HG03139 (cell line): ENCODE measurements around the gene PGAP1.

Experiments used
- ATAC-seq: cut with Tn5 transposase; IDR thresholded peaks from one replicate; pipeline ENCODE4 v1.9.1; 2021; ENCODE audit not compliant: unreplicated experiment

Gene PGAP1

DNA sequence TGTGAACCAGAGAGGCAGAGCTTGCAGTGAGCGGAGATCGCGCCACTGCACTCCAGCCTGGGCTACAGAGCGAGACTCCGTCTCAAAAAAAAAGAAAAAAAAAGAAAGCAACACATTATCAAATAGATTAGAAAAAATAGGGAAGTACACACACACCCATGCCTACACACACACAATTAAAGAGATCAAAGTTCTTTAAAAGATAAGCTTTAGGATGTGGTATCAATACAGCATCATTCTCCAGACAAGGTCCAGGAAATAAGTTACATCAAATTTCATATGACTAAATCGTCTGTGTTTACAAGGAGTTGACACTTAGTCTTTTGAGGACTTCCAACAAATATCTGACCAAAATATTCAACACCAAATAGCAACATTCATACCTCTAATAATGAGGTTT lies 25.7 kb downstream of the PGAP1 start:
- ATAC-seq = no peak

DNA sequence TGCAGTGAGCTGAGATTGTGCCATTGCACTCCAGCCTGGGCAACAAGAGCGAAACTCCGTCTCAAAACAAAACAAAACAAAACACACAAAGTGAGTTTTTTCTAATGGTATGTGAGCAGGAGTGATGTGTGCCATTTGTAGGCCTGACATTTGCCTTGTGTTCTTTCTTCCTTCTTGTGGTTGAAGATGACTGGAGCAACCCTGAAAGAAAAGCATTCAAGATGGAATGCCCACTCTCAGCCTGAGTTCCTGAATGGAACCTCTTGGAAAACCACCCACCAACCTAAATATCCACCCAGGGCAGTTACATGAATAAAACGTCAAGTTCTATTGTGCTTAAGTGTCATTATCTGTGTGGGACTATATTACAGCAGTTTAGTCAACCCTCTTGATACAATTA lies 26.5 kb downstream of the PGAP1 start:
- ATAC-seq = no peak

DNA sequence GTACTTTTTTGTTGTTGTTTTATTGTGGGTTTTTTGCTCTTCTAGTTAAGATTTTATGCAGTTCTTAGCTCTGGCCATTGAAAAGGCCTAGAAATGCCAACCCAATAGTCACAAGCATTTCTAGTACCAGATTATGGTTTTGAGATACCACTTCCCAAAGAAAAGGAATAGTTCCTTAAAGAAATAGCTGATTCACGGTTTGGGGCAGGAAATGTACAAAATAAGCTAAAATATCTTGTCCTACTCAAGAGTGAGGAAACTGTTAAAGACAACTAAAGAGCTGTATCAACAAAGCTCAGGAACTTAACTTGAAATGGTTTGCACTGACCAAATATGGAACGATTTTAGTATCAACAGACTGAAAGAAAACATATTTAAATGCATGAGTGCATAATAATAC lies 35.4 kb downstream of the PGAP1 start:
- ATAC-seq = no peak

DNA sequence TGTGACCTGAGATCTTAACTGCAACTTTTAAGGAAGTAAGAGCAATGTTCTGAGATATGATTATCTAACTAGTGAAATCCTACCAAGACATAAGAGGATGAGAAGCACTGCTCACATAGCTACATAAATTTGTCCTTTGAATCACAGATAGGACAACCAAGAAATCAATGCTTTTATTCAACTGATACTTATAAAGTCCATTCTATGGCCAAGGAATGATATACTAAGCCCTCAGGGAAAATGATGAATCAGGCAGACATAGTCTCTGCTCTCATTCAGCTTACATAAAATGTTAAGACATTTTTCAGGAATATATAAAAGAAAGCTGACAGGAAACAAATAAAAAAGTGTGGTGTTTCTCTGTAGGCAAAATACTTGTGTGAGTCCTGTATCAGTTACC lies 39.1 kb downstream of the PGAP1 start:
- no peak for ATAC-seq

DNA sequence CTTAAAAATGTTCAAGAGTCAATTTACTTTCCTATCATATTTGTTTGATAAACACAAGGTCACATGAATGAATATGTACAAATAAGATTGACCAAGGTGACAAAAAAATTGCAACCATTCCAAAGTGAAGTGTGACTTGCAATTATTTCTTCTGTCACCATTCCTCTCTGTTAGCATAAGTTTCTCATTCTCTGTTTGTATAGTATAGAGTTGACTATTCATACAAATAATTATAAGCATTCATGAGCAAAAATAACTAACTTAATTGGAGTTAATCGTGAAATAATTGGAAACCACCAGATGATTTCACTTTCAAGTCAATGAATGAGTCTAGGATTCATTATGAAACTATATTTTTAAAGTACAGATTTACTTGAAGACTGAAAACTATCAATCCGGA lies 42.1 kb downstream of the PGAP1 start:
- ATAC-seq = no peak

DNA sequence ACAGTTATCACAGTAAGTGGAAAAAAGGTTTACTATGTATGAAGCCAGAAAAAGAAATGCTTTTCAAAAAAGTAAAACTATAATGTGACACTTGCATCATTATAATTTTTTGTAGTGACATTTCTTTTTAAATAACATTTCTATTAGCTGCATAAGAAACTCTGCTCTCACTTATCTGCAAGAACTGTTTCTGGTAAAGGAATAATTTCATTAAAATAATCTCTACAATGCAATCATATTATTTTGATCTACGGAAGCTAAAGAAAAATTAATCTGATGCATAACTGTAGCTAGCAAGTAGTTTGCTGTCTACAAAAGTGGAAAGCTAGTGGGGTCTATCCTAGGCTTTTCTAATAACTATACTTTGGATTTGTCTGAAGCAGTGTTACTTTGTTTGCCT lies 50.1 kb downstream of the PGAP1 start:
- ATAC-seq = no peak

DNA sequence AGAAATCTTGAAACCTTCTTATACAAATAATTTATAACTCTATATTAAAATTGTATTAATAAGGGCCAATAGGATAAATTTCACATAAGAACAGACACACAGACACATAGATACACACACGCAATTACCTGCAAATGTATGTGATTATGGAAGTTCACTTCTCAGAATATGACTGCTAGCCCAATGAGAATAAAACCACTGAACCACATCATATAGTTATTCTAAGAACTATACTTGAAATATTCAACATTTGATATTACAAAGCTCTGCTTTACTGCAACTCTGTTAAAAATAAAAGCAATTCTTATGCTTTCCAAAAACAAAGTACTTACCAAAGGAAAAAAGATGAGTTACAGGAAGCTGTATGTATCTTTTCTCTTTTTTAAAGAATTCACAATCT lies 51.1 kb downstream of the PGAP1 start:
- no peak for ATAC-seq

DNA sequence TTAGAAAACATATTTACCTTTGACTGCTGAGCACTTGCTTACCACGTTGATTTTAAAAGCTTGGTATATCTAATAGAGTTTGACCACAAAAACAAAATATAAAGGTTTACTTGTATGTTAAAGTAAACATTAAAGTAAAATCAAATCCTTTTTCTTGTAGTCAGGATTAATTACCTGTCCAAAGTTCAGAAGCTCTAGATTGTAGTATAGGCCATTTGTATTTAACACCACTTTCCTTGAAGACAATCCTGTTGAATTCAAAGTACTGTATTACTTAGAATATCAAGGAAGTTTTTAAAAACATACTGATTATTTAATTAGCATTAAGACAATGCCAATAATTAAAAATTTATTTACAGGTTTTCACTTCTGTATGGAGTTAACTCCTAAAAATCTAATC lies 53.0 kb downstream of the PGAP1 start:
- no peak for ATAC-seq

DNA sequence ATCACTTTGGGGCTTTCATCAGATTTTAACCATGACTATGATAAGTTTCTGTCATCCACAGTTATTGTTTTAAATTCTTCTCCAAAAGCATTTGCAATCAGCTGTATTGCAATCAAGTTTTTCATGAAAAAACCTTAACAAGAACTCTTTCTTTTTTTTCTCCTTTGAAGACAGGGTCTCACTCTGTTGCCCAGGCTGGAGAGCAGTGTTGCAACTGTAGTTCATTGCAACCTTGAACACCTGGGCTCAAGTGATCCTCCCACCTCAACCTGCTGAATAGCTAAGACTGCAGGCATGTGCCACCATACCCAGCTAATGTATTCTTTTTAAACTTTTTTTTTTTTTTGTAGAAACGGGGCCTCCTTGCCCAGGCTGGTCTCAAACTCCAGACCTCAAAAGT lies 71.9 kb downstream of the PGAP1 start:
- no peak for ATAC-seq

DNA sequence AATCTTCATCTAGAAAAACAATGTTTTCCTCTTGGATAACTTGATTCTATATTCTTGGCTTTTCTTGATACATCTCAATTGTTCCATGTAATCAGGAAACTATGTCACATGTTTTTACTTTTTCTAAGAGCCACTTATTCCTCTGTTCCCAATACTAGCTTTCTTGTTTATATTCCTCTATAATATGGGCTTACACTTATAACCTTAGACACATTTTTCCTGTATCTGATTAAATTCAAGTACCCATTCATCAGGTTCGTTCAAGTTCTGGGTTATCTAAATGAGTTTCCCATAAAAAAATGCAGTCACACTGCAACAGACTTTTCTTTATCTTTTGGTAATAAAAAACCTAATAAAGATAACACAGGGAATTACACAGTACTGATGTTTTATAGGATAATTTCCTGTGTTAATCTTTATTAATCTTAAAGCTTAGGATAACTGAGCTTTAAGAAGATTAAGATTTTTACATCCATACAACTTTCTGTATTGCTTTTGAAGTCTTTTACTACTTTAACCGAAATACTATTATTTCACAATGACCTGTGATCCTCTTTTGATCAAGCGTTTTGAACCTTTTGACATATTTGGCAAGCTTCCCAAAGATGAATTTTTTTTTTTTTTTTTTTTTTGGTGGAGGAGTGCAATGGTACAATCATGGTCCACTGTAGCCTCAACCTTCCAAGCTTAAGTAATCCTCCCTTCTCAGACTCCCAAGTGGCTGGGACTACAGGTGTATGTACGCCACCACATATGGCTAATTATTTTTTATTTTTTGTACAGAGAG lies 73.0 kb downstream of the PGAP1 start:
- ATAC-seq = no peak

DNA sequence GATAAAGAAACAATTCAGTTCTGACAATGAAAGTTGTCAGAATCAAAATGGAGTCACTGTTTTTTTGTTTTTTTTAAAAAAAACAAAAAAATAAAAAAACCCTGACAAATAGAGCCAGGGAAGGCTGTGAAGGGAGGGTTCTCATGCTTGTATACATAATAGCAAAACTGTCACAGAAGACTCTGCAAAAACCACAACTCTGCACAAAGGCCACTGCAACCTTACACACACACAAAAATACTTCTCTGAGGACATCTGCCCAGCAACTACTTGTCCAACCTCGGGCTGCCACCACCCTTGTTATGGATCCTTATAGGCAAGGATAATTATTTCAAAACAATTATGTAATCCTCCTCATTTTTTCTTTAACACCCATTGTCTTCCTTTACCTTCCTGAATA lies 75.4 kb downstream of the PGAP1 start:
- no peak for ATAC-seq

DNA sequence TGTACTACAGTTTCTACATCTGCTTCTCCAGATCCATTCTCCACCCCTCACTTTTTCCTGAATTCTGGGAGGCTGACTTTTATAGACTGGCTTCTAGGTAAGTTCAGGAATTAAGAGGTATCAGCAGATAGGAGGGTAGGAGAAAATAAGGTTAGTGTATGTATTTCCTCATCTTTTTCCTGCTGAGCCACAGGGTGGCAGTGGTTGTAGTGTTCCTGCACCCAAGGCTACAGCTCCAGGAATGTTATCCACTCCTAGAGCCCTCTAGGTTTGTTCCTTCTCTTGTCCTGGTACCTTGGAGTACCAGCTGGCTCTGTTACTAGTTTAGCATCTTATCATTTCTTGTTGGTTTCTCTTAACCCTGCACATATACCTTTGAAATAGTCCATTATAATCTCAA lies 76.6 kb downstream of the PGAP1 start:
- ATAC-seq = no peak

DNA sequence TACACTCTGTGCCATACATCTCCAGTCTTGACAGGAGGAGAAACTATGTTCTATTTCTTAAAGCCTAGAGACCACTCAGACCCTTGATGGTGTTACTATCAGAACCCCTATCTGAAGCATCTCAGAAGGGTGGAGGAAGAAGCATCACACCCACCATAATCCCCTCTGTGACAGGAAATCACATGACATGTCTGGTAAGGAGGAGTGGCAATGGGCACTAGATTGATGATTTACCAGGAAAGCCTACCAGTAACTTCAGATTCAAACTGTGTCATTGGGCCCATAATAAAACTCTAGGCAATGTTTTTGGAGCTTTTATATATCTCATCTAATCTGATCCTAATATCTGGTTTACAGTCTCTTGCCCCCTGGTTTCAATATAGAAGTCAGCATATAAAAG lies 80.2 kb downstream of the PGAP1 start:
- ATAC-seq = no peak

DNA sequence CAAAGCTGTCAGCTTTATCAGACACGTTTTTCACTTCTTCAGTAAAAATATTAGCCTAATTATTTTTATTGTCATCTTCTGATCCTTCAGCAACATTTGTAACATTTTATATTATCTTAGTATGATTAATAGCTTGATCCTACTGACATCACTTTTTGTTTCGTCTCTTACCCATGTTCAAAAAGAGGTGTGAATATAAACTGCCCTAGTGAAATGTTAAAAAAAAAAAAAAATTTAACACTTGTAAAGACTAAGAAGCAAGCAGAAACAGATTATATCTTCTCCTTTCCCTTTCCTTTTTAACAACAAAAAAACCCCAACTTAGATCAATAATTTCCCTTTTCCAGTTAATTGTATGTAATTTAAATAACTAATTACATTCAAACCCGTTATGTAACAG lies 81.1 kb downstream of the PGAP1 start:
- no peak for ATAC-seq

DNA sequence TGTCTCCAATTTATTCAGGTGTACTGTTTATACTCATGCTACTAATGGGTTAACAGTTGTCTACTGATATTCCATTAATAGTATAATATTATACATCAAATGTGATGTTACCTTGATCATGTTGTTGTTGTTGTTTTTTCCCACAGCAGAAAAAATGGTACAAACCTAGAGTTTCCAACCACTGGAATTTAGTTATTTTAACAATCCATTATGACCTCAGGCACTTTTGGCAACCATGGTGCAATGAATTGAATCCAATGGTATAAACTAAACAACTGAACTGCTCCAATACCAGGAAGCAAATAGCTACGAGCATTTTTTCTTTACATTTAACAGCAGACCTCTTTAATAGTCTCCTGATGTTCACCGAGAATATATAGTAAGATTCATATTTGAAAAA lies 86.3 kb downstream of the PGAP1 start:
- ATAC-seq = no peak

DNA sequence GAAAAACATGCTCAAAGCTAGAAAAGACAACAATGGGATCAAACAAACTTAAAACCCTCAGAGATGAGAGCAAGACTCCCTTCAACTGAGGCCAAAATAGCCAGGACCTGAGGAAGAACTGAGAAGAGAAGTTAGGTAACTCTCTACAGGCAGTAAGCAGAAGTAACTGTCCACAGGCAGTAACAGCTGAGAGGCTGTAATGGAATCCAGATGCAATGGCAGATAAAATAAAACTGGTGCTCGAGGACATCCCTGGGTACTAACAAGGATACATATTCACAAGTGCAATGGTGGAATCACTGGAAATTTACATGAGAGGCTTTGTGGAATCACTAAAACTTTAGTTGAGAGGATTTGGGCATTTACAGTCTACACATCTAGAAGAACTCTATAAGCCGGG lies 86.9 kb downstream of the PGAP1 start:
- no peak for ATAC-seq

DNA sequence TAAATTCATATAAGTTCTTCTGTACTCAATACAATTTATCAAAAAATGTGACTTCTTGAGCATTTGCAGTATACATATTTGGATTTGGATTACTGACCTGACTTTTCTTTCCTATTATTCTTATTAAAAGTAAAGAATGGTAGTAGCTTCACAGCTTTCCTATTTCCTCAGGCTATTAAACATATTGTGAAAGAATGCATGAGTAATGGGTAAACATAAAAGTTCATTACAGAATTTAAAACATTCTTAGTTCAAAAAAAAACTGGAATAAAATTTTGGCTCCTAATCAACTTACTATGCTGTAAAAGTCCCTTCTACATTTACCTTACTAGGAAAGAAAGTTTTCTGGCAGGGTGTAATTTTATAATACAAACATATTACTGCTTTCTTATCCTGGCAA lies 90.1 kb downstream of the PGAP1 start:
- no peak for ATAC-seq

DNA sequence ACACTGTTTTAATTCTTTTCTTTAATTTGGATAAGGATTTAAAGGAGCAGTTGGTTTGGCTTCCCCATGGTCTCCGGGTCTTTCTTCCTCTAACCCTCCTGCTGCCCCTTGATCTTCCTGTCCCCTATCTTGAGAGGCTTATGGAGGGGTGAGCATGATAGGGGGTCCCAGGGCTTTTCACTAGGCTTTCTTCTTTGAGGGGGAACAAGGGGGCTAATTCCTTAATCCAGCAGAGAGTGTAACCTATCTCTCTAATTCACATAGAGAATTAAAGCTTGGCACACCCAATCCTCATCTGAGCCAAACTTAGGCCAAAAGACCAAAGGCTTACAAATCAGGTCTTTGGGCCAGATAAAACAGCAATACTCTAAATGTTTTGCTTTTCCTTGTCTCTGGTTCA lies 95.8 kb downstream of the PGAP1 start:
- ATAC-seq = no peak

DNA sequence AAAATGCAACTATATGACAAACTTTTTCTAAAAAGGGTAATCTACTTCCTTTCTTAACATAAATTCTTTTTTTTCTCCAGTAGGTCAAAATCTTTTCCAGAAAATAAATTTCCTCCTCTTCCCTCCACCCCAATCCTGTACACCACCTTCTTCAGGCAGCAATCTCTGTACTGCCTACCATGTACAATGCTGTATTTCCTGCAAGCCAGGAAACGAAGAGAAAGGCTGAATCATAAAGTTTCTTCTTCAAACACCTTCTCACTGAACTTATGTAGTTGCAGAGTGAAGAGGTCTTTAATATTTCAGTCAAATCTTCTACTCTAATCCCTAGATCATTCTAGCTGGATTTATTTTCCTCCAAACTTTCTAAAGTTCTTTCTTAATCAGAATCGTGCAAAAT lies 99.2 kb downstream of the PGAP1 start:
- ATAC-seq = no peak

DNA sequence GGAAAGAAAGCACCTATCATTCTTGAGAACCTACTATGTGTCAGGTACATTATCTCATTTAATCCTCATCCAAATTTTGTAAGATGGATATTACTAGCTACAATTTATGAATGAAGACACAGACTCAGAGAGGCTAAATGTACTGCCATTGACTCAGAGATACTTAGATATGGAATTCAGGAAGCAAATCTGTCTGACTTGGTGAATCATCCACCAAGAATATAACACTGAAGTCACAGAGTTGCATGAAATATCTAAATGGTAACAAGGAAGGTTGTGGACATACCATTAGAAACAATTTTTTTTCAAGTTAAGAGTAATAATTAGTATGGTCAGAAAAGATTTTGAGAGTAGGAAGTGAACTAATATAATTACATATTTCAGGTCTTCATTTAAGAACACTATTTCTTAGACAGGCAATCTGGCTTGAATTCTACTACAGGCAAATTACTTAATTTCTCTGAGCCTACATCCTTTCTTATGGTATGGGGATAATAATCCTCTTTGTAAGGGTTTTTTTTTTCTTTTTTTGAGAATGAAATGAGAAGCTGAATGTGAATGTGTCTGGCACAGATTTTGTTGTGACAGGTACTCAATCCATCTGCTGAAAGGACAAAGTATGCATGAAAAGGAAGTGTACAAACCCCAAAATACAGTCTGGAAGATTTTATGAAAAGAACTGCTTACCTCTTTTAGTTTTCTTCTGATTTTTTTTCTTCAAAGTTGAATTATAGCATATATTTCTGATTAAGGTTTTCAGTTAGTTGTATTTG lies 102.6 kb downstream of the PGAP1 start:
- no peak for ATAC-seq

DNA sequence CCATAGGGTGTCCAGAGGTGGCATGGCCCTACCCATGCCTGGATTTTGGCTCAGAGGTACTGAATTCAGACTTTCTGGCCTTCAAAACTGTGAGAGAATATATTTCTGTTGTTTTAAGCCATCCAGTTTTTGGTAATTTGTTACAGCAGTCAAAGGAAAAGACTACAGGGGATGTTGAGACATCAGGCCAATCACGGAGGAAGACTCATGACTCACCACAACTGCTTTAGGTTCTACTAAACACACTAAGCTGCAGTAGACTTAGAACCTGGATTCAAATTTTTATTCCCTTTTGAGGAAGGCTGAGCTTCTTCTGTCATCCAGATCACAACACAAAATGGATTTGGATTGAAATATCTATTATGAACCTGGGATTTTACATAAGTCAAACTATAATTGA lies 105.3 kb downstream of the PGAP1 start:
- ATAC-seq = no peak

DNA sequence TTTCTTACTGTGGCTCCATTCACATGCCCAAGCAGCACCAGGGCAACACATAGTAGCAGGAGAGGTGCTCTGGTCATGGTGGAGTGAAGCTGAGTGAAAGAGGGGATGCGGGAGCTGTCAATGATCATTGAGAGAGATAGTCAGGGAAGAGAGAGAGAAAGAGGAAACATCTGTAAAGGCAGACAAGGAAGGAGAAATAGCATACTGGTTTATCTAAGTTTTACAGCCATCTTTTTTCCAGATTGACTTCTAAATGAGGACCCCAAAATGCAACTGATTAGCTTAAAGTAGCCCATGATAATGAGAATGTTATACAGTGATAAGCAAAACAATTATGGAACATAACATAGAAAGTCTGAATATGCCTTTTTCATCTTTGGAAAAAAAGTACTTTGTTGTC lies 117.2 kb downstream of the PGAP1 start, which contains the start of gene C2orf66:
C2orf66 (minus strand) TSS at position 96 of the 400 bp plus-strand sequence; CDS start at position 77, 19 bp downstream.
- no peak for ATAC-seq
